Measurements from ENCODE around the gene GLIPR2. TPM values are rescaled to one million over a fixed set of nuclear protein-coding genes. Genes with fewer than 3 reads are reported as not detected.

GLIPR2 gene
- total RNA-seq, 2 donors from 2014 or later: 11.2 to 11.6 TPM

DNA sequence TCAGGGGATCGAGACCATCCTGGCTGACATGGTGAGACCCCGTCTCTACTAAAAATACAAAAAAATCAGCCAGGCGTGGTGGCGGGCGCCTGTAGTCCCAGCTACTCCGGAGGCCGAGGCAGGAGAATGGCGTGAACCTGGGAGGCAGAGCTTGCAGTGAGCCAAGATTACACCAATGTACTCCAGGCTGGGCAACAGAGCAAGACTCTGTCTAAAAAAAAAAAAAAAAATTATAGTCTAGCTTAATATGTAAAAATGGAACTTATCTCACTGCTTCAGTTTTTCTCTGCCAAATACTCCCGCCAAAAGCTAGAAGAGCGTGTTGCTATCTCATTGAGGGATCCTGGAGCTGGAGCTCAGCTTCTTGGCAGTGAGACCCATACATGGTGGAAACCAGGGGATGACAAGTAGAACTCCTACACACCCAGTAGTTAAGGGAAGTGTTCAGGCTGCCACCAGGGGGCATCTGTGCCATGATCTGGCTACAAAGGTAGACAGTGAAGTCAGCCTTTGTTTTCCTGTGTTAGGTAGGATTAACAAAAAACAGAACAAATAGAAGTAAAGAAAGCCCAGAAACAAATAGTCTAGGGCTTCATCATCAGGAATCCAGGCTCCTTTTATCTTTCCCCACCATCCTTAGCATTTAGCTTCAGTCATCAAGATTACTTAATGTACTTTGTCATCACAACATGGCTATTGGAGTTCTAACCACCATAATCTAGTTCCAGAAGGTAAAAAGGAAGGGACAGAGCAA, 33.6 kb upstream of the GLIPR2 start:
- Histone ChIP-seq H3K36me3 (no peaks in the 10 kb centered on the region), H3K27me3 (no peaks in the 10 kb centered on the region), H3K9me3 (no peaks in the 10 kb centered on the region), H3K4me1 (no peaks in the 10 kb centered on the region), H3K27ac (no peak overlapping the region), H3K4me3 (no peak overlapping the region)
- TF ChIP-seq CTCF (IDR thresholded peaks at IDR 0.05): peak in 1 of 2 donors; percentile 84
- peak; percentile 72 for DNase-seq (ENCODE audit: low spot score)

- H3K27ac ChIP-seq: no peak overlapping the region
- TF ChIP-seq CTCF (IDR thresholded peaks at IDR 0.05): no peak
- no peaks in the 10 kb centered on the region for H3K27me3 ChIP-seq
- H3K36me3 ChIP-seq: no peaks in the 10 kb centered on the region
- DNase-seq (ENCODE audit: low spot score): no peak
- no peak overlapping the region for H3K4me3 ChIP-seq
- H3K4me1 ChIP-seq: no peaks in the 10 kb centered on the region
- no peaks in the 10 kb centered on the region for H3K9me3 ChIP-seq
These were observed 27.5 kb upstream of the GLIPR2 start for GRCh38 chr9:36109071-36109470.

GRCh38 chr9:36110434-36110833, 26.1 kb upstream of the GLIPR2 start:
- DNase-seq (ENCODE audit: low spot score): no peak
- no peaks in the 10 kb centered on the region for H3K9me3 ChIP-seq

DNA sequence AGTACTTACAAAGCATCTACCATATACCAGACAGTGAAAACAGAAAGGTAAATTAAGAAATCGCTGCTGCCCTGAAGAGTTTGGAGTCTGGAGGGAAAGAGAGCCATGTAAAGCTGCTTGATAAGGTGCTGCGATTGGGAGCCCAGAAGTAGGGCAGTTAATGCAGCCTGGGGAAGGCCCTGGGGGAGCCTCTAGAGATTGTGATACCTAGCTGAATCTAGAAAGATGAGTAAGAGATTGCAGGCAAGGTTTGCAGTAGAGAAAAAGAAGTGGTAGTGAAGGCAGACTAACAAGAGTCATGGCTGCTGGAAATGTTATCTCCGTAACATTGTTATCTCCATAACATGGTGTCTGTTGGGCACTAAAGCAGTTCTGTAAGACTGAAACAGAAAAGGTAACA, 24.0 kb upstream of the GLIPR2 start:
- Histone ChIP-seq H3K4me3 (no peak overlapping the region), H3K27me3 (no peaks in the 10 kb centered on the region), H3K9me3 (no peaks in the 10 kb centered on the region), H3K36me3 (no peaks in the 10 kb centered on the region), H3K27ac (no peak overlapping the region), H3K4me1 (no peaks in the 10 kb centered on the region)
- no peak for TF ChIP-seq CTCF (IDR thresholded peaks at IDR 0.05)
- no peak for DNase-seq (ENCODE audit: low spot score)

More at GRCh38 chr9:36110434-36110833, 26.1 kb upstream of the GLIPR2 start:
- no peak overlapping the region for H3K4me3 ChIP-seq
- H3K4me1 ChIP-seq: no peaks in the 10 kb centered on the region
- no peak overlapping the region for H3K27ac ChIP-seq
- TF ChIP-seq CTCF (IDR thresholded peaks at IDR 0.05): no peak
- H3K27me3 ChIP-seq: no peaks in the 10 kb centered on the region
- H3K36me3 ChIP-seq: no peaks in the 10 kb centered on the region

DNA sequence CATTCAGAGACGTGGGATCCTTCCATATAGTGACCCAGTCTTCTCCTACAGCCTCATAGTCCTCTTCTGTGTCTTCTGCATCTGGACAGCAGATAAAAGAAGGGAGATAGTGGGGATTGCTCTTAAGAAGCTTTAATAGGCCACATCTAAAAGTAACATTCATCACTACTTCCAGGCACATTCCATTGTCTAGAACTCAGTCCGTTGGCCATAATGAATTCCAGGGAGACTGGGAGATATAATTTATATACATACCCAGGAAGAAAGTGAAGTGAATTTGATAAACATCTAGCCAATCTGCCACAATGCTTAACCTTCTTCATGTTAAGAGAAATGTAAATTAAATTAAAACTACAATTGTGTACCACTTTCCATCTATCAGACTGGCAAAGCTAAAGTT, 22.5 kb upstream of the GLIPR2 start:
- H3K27ac ChIP-seq: no peak overlapping the region
- H3K9me3 ChIP-seq: no peaks in the 10 kb centered on the region
- no peaks in the 10 kb centered on the region for H3K4me1 ChIP-seq
- no peak for DNase-seq (ENCODE audit: low spot score)
- no peak overlapping the region for H3K4me3 ChIP-seq
- no peak for TF ChIP-seq CTCF (IDR thresholded peaks at IDR 0.05)
- no peaks in the 10 kb centered on the region for H3K27me3 ChIP-seq
- no peaks in the 10 kb centered on the region for H3K36me3 ChIP-seq

GRCh38 chr9:36116593-36116992, 19.9 kb upstream of the GLIPR2 start:
- H3K27ac ChIP-seq: no peak overlapping the region
- peaks cover 7% of the 10 kb centered on the region for H3K36me3 ChIP-seq
- H3K4me1 ChIP-seq: no peaks in the 10 kb centered on the region
- H3K9me3 ChIP-seq: no peaks in the 10 kb centered on the region
- H3K27me3 ChIP-seq: no peaks in the 10 kb centered on the region
- no peak for DNase-seq (ENCODE audit: low spot score)
- TF ChIP-seq CTCF (IDR thresholded peaks at IDR 0.05): no peak
- no peak overlapping the region for H3K4me3 ChIP-seq
